ENCODE results near the gene AQP12B. TPM values are rescaled to one million over a fixed set of nuclear protein-coding genes. Genes with fewer than 3 reads are reported as not detected.

Gene AQP12B
- total RNA-seq, 1 donor from 2014 or later = not detected

DNA sequence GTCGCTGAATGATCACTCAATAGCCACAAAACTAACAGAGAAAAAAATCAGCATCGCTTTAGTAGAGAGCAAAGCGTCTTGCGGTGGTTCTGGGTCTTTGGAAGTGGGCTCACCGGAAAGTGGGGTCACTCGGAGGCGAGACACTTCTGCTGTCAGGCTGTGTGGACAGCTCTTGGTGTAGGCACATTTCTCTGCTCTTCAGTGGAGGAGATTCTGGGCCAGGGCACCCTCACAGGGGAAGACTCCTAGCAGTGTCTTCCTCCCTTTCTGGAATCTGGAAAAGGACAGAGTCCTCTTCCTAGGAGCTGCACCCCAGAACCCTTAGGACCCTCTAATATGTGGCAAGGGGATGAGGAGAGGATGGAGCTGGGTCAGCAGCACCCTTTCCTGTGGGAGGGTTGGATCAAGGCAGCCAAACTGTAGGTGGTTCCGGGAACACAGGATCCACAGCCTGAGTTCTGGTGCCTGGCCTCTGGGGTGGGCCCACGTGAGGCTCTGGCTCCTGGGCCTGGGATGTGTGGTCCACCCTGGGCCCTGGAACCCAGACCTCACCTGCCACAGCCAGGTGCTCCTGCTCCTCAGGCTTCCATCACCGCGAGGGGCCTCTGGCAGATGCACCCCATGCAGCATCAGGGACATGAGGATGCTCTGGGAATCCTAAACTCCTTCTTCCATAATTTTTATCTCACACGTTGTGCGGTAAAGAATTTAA, 32.3 kb downstream of the AQP12B start:
- H3K27ac Mint-ChIP-seq (ENCODE audit: unreplicated experiment) = no peak overlapping the region
- no peaks in the 10 kb centered on the region for H3K36me3 Mint-ChIP-seq (ENCODE audit: low read depth, unreplicated experiment)
- DNase-seq (ENCODE audit: low spot score) = no peak
- no peak overlapping the region for H3K4me3 Mint-ChIP-seq (ENCODE audit: unreplicated experiment)
- TF ChIP-seq, protein P1, sequence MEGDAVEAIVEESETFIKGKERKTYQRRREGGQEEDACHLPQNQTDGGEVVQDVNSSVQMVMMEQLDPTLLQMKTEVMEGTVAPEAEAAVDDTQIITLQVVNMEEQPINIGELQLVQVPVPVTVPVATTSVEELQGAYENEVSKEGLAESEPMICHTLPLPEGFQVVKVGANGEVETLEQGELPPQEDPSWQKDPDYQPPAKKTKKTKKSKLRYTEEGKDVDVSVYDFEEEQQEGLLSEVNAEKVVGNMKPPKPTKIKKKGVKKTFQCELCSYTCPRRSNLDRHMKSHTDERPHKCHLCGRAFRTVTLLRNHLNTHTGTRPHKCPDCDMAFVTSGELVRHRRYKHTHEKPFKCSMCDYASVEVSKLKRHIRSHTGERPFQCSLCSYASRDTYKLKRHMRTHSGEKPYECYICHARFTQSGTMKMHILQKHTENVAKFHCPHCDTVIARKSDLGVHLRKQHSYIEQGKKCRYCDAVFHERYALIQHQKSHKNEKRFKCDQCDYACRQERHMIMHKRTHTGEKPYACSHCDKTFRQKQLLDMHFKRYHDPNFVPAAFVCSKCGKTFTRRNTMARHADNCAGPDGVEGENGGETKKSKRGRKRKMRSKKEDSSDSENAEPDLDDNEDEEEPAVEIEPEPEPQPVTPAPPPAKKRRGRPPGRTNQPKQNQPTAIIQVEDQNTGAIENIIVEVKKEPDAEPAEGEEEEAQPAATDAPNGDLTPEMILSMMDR (IDR thresholded peaks at IDR 0.05; ENCODE audit: unreplicated experiment) = no peak
- H3K9me3 Mint-ChIP-seq (ENCODE audit: unreplicated experiment) = peaks cover 4% of the 10 kb centered on the region
- H3K27me3 Mint-ChIP-seq (ENCODE audit: unreplicated experiment) = peaks cover 7% of the 10 kb centered on the region
- peaks cover 9% of the 10 kb centered on the region for H3K4me1 Mint-ChIP-seq (ENCODE audit: unreplicated experiment)

GRCh38 chr2:240649331-240649730, 33.4 kb downstream of the AQP12B start:
- Mint-ChIP-seq H3K27ac (ENCODE audit: unreplicated experiment) (no peak overlapping the region), H3K4me1 (ENCODE audit: unreplicated experiment) (peaks cover 9% of the 10 kb centered on the region), H3K4me3 (ENCODE audit: unreplicated experiment) (no peak overlapping the region), H3K27me3 (ENCODE audit: unreplicated experiment) (peaks cover 7% of the 10 kb centered on the region), H3K36me3 (ENCODE audit: low read depth, unreplicated experiment) (no peaks in the 10 kb centered on the region), H3K9me3 (ENCODE audit: unreplicated experiment) (peaks cover 4% of the 10 kb centered on the region)
- no peak for DNase-seq (ENCODE audit: low spot score)
- TF ChIP-seq, protein P1 (IDR thresholded peaks at IDR 0.05; ENCODE audit: unreplicated experiment) = no peak

GRCh38 chr2:240648650-240649275, 33.9 kb downstream of the AQP12B start:
- Mint-ChIP-seq H3K27me3 (ENCODE audit: unreplicated experiment) (peaks cover 10% of the 10 kb centered on the region), H3K4me1 (ENCODE audit: unreplicated experiment) (peaks cover 9% of the 10 kb centered on the region), H3K9me3 (ENCODE audit: unreplicated experiment) (peaks cover 4% of the 10 kb centered on the region), H3K4me3 (ENCODE audit: unreplicated experiment) (no peak overlapping the region), H3K27ac (ENCODE audit: unreplicated experiment) (no peak overlapping the region), H3K36me3 (ENCODE audit: low read depth, unreplicated experiment) (no peaks in the 10 kb centered on the region)
- TF ChIP-seq, protein P1 (IDR thresholded peaks at IDR 0.05; ENCODE audit: unreplicated experiment) = no peak
- DNase-seq (ENCODE audit: low spot score) = no peak

- H3K27me3 Mint-ChIP-seq (ENCODE audit: unreplicated experiment) = peaks cover 10% of the 10 kb centered on the region
- H3K4me1 Mint-ChIP-seq (ENCODE audit: unreplicated experiment) = peaks cover 9% of the 10 kb centered on the region
- TF ChIP-seq, protein P1 (IDR thresholded peaks at IDR 0.05; ENCODE audit: unreplicated experiment) = no peak
- H3K27ac Mint-ChIP-seq (ENCODE audit: unreplicated experiment) = no peak overlapping the region
- no peak for DNase-seq (ENCODE audit: low spot score)
- peaks cover 4% of the 10 kb centered on the region for H3K9me3 Mint-ChIP-seq (ENCODE audit: unreplicated experiment)
- H3K36me3 Mint-ChIP-seq (ENCODE audit: low read depth, unreplicated experiment) = no peaks in the 10 kb centered on the region
- no peak overlapping the region for H3K4me3 Mint-ChIP-seq (ENCODE audit: unreplicated experiment)
Measured at GRCh38 chr2:240648155-240648649, 34.5 kb downstream of the AQP12B start.

All from endothelial cell (in vitro differentiated cells).